A549 (cell line): ENCODE measurements around the gene WDR45B. TPM values are rescaled to one million over a fixed set of nuclear protein-coding genes. Genes with fewer than 3 reads are reported as not detected.

Experiments
- ATAC-seq, 2 experiments: fragments of 200-7000 bp in 1 of 2; fragments of >200 bp in 1 of 2; cut with Nextera tagmentation in 1 of 2; cut with Tn5 transposase in 1 of 2; 3 replicates each; pipeline versions ENCODE4 v1.8.0 to v1.9.1; 2018 to 2020; ENCODE audit warnings: mild to moderate bottlenecking in 1 of 2, moderate library complexity in 1 of 2
- CTCF ChIA-PET: fragments of 300-600 bp; sonication (Branson Sonifier 250); formaldehyde crosslinking; extraction: SDS; loops from one replicate; lab custom pipeline; 2021; ENCODE audit warnings: antibody characterized with exemption, inconsistent platforms; lab: Yijun Ruan, JAX
- POLR2A ChIA-PET: fragments of 350-600 bp; formaldehyde crosslinking; extraction: SDS; loops from one replicate; lab custom pipeline; 2021; ENCODE audit warnings: antibody characterized with exemption, inconsistent platforms; lab: Yijun Ruan, JAX
- DNase-seq, 2 experiments: peaks; one replicate each; pipeline versions ENCODE4 v3.0.0 to v3.0.0-alpha.2; 2011 to 2016; ENCODE audit warnings: low read depth in 1 of 2, low spot score in 1 of 2
- FAIRE-seq: peaks from 2 replicates; lab custom pipeline; 2011; peaks lifted over from hg19 to GRCh38; lab: Jason Lieb, UNC
- H3K27ac ChIP-seq, 2 experiments: fragments of >200 bp; sonication (Bioruptor Twin); formaldehyde crosslinking; 3 replicates each; pipeline ENCODE4 v1.5.1; 2016 to 2017
- H3K4me1 ChIP-seq: fragments of >200 bp; sonication (Bioruptor Twin); formaldehyde crosslinking; 3 replicates; pipeline ENCODE4 v1.6.1; 2016
- H3K4me2 ChIP-seq: fragments of >200 bp; sonication (Bioruptor Twin); formaldehyde crosslinking; 3 replicates; pipeline ENCODE4 v1.6.1; 2016
- H3K4me3 ChIP-seq: fragments of >200 bp; sonication (Bioruptor Twin); formaldehyde crosslinking; 3 replicates; pipeline ENCODE4 v1.5.1; 2016
- H3K9me3 ChIP-seq: fragments of >200 bp; sonication (Bioruptor Twin); formaldehyde crosslinking; 3 replicates; pipeline ENCODE4 v1.6.1; 2016
- BHLHE40 ChIP-seq: IDR thresholded peaks from 2 replicates; pipeline ENCODE4 v1.6.1; 2012; ENCODE audit warnings: low read depth, low read length, inconsistent platforms
- CBX8 ChIP-seq: fragments of 200-600 bp; sonication (generic); IDR thresholded peaks from 2 replicates; pipeline ENCODE4 v1.6.1; 2016
- CHD2 ChIP-seq: fragments of 150-350 bp; IDR thresholded peaks from 2 replicates; pipeline ENCODE4 v1.6.1; 2014; ENCODE audit warnings: low read length; ENCODE audit not compliant: partially characterized antibody
- CHD4 ChIP-seq: fragments of 200-600 bp; sonication (generic); IDR thresholded peaks from 2 replicates; pipeline ENCODE4 v1.6.1; 2016; ENCODE audit warnings: antibody characterized with exemption, mild to moderate bottlenecking, borderline replicate concordance
- EHF ChIP-seq: fragments of 250-450 bp; sonication (Bioruptor Pico); IDR thresholded peaks from 2 replicates; pipeline ENCODE4 v1.5.0; 2020; ENCODE audit warnings: mild to moderate bottlenecking
- EP300 ChIP-seq, 2 experiments: fragments of >200 bp; sonication (Bioruptor Twin); formaldehyde crosslinking; IDR thresholded peaks; 2 replicates in 1 of 2; 3 replicates in 1 of 2; pipeline ENCODE4 v1.6.1; 2016 to 2017
- FOSB ChIP-seq: fragments of 250-450 bp; sonication (Bioruptor Pico); IDR thresholded peaks from 2 replicates; pipeline ENCODE4 v1.5.0; 2020; ENCODE audit warnings: mild to moderate bottlenecking, moderate library complexity
- HDAC2 ChIP-seq: fragments of 200-600 bp; sonication (generic); IDR thresholded peaks from 2 replicates; pipeline ENCODE4 v1.6.1; 2016
- HEYL ChIP-seq: fragments of 250-450 bp; sonication (Bioruptor Pico); IDR thresholded peaks from 2 replicates; pipeline ENCODE4 v1.8.0; 2021; ENCODE audit warnings: mild to moderate bottlenecking, moderate library complexity
- HOXA7 ChIP-seq: fragments of 250-450 bp; sonication (Bioruptor Pico); IDR thresholded peaks from 2 replicates; pipeline ENCODE4 v1.5.0; 2020; ENCODE audit warnings: mild to moderate bottlenecking, moderate library complexity
- HOXB13 ChIP-seq: fragments of 250-450 bp; sonication (Bioruptor Pico); IDR thresholded peaks from 2 replicates; pipeline ENCODE4 v1.5.0; 2020; ENCODE audit warnings: low read depth, mild to moderate bottlenecking, moderate library complexity
- HOXB5 ChIP-seq: fragments of 250-450 bp; sonication (Bioruptor Pico); IDR thresholded peaks from 2 replicates; pipeline ENCODE4 v1.5.0; 2020; ENCODE audit warnings: mild to moderate bottlenecking, moderate library complexity
- JUN ChIP-seq, 2 experiments: fragments of >200 bp; sonication (Bioruptor Twin); formaldehyde crosslinking; IDR thresholded peaks; 2 replicates in 1 of 2; 3 replicates in 1 of 2; pipeline ENCODE4 v1.6.1; 2016 to 2017
- KDM1A ChIP-seq: fragments of 200-600 bp; sonication (generic); IDR thresholded peaks from 2 replicates; pipeline ENCODE4 v1.6.1; 2016; ENCODE audit warnings: low read depth, mild to moderate bottlenecking
- PHF8 ChIP-seq: fragments of 200-600 bp; sonication (generic); IDR thresholded peaks from 2 replicates; pipeline ENCODE4 v1.6.1; 2016; ENCODE audit warnings: low read depth, mild to moderate bottlenecking, antibody characterized with exemption, moderate library complexity, borderline replicate concordance
- RAD21 ChIP-seq, 2 experiments: fragments of >200 bp in 1 of 2; sonication (Bioruptor Twin) in 1 of 2; formaldehyde crosslinking in 1 of 2; IDR thresholded peaks in 1 of 2; conservative IDR thresholded peaks in 1 of 2; 2 replicates in 1 of 2; 3 replicates in 1 of 2; pipeline ENCODE4 v1.6.1; 2012 to 2018; ENCODE audit warnings: inconsistent platforms in 1 of 2
- RCOR1 ChIP-seq: fragments of 150-350 bp; IDR thresholded peaks from 2 replicates; pipeline ENCODE4 v1.6.1; 2014; ENCODE audit warnings: antibody characterized with exemption, low read length, low read depth
- RNF2 ChIP-seq: fragments of 200-600 bp; sonication (generic); IDR thresholded peaks from 2 replicates; pipeline ENCODE4 v1.6.1; 2016; ENCODE audit warnings: low read depth, mild to moderate bottlenecking, antibody characterized with exemption, moderate library complexity, borderline replicate concordance
- SREBF2 ChIP-seq: fragments of 450-650 bp; IDR thresholded peaks from 2 replicates; pipeline ENCODE4 v1.6.1; 2014; ENCODE audit warnings: mild to moderate bottlenecking, moderate library complexity
- TP53 ChIP-seq: fragments of 250-450 bp; sonication (Bioruptor Pico); IDR thresholded peaks from 2 replicates; pipeline ENCODE4 v1.5.0; 2021; ENCODE audit warnings: mild to moderate bottlenecking, moderate library complexity
- WGBS: methylation state at CpG from one replicate; pipeline ENCODE4 v1.1.6; 2017; ENCODE audit errors: missing lambda C conversion rate; 5-methylcytosine and 5-hydroxymethylcytosine counted together
- polyA plus RNA-seq, 4 experiments: library from polyadenylated mRNA; depleted of rRNA in 3 of 4; stranded (reverse); fragments of >200 nt; fragmentation: RNase III in 1 of 4; extraction: RNeasy Plus Mini Kit Qiagen cat#74134 plus additional on column Dnase treatment in 1 of 4; gene quantifications; 2 replicates in 3 of 4; 3 replicates in 1 of 4; pipeline ENCODE4 v1.2.3, GENCODE V29; 2011 to 2017
- TF ChIP-seq, protein P1 (sequence below): IDR thresholded peaks from 2 replicates; pipeline ENCODE4 v1.6.1; 2012
- TF ChIP-seq, protein P2 (sequence below): fragments of >200 bp; sonication (Bioruptor Twin); formaldehyde crosslinking; IDR thresholded peaks from 2 replicates; pipeline ENCODE4 v1.6.1; 2016
- TF ChIP-seq, protein P3 (sequence below): IDR thresholded peaks from 2 replicates; pipeline ENCODE4 v1.6.1; 2012
- TF ChIP-seq, protein P4 (sequence below): fragments of 150-350 bp; IDR thresholded peaks from 2 replicates; pipeline ENCODE4 v1.6.1; 2014; ENCODE audit warnings: low read depth, mild to moderate bottlenecking, low read length

The WDR45B gene
- polyA plus RNA-seq, 2 of the 4 experiments (the other 2 are of a cell fraction) = 88.2 to 124 TPM

DNA sequence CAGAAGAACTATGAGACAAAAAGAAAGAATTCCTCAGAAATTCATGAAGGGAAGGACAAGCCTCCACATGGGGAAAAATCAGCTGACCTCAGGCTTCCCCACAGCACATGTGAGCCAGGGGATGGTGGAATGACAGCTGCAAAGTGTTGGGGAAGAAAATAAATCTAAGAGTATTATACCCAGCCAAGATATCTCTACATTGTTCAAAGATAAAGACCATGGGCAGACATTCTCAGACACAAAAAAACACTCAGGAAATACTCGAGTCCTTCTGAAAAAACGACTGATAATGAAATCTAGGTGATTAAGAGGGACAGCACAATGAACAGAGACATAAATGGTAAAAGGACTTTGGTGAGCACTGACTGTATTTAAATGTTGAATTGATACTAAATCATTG is 46.4 kb upstream of the WDR45B start:
- H3K9me3 ChIP-seq = peaks cover 23% of the 10 kb centered on the region
- 7% methylated on average over 2 of the region's 2 CpGs for WGBS
- H3K27ac ChIP-seq = no peak overlapping the region
- POLR2A ChIA-PET = no interaction called here
- no peak for DNase-seq
- H3K4me2 ChIP-seq = no peak overlapping the region
- TF ChIP-seq RAD21 (conservative IDR thresholded peaks at IDR 0.05 in 1 of 2, IDR thresholded peaks at IDR 0.05 in 1 of 2) (no peak), KDM1A (no peak), HEYL (CRISPR knock-in tag) (no peak), EHF (CRISPR knock-in tag) (no peak), CBX8 (no peak), HOXB5 (no peak), HOXB13 (CRISPR knock-in tag) (no peak), JUN (IDR thresholded peaks at IDR 0.05) (no peak), SREBF2 (no peak), RNF2 (no peak), TP53 (CRISPR knock-in tag) (no peak), CHD2 (no peak), HOXA7 (CRISPR knock-in tag) (no peak)
- TF ChIP-seq, protein P1, sequence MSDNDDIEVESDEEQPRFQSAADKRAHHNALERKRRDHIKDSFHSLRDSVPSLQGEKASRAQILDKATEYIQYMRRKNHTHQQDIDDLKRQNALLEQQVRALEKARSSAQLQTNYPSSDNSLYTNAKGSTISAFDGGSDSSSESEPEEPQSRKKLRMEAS = no peak
- TF ChIP-seq, all 56 proteins: peak for 0
- FAIRE-seq (no peak), ATAC-seq (no peak)
- CTCF ChIA-PET = interaction anchor here (1.5 kb wide), 1 partner anchor 25 kb away, joined by 6 read pairs; no protein-coding TSS in a partner anchor
- no peak overlapping the region for H3K4me3 ChIP-seq
- peaks cover 10% of the 10 kb centered on the region; the same call in 1 of the 3 replicates for H3K4me1 ChIP-seq

DNA sequence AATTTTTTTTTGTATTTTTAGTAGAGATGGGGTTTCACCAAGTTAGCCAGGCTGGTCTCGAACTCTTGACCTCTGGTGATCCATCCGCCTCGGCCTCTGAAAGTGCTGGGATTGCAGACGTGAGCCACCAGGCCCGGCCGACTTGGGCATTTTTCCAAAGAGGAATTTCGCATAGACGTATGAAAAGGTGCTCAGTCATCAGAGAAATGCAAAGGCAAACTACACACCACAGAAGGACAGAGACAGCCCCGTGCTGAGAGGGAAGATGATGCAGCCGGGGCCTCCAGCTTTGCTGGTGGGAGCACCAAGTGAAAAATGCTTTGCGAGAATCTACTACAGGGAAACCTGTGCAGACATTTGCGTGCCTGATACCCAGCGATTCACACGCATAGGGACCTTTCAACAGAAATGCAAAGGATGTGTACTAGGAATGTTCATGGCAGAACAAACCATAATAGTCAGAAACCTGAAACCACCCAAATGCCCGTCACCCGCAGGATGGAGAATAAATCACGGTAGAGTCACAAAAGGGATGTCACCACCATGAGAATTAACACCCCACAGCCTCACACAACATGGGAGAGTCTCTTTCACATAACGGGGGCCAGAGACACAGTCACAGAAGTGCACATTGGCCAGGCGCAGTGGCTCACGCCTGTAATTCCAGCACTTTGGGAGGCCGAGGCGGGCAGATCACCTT is 45.1 kb upstream of the WDR45B start:
- 93% methylated on average over 22 of the region's 22 CpGs for WGBS
- Histone ChIP-seq H3K27ac (no peak overlapping the region), H3K4me3 (no peak overlapping the region), H3K9me3 (peaks cover 23% of the 10 kb centered on the region), H3K4me2 (no peak overlapping the region), H3K4me1 (peaks cover 7% of the 10 kb centered on the region; the same call in 2 of the 3 replicates)
- no peak for ATAC-seq
- FAIRE-seq = no peak
- TF ChIP-seq JUN (IDR thresholded peaks at IDR 0.05) = no peak
- TF ChIP-seq, protein P2, sequence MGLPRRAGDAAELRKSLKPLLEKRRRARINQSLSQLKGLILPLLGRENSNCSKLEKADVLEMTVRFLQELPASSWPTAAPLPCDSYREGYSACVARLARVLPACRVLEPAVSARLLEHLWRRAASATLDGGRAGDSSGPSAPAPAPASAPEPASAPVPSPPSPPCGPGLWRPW = no peak
- TF ChIP-seq HOXB5 = no peak
- no peak for TF ChIP-seq HEYL (CRISPR knock-in tag)
- no peak; the same call in 1 of the 2 replicates for TF ChIP-seq CHD4
- ChIA-PET CTCF (interaction anchor here (1.1 to 1.5 kb wide), 2 partner anchors 11 to 24 kb away, joined by 4 to 6 read pairs; no protein-coding TSS in a partner anchor), POLR2A (no interaction called here)
- no peak for DNase-seq

DNA sequence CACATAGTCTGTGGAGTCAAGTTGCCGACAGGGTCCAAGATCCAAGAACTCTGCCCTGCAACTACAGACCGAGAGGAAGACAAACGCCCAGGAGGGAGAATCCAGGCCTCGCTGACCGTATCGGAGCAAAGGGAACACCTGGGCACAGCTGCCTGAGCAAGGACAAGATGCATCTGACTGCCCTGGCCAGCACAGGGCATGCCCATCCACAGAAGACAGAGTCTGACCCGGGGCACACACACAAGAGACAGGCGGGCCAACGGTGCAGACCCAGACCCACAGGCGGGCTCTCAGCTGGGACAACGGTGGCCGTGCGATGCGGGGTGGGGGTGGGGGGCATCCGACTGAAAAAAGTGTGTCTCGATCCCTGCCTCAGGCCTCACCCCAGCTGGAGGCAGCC is 44.0 kb upstream of the WDR45B start:
- 82% methylated on average over 15 of the region's 16 CpGs for WGBS

More for the DNA sequence above, 44.0 kb upstream of the WDR45B start:
- ATAC-seq = 0 out of 6 replicates have a peak, but pooled peaks of 1 of the 2 experiments have one; percentile 17
- no peak overlapping the region for H3K4me2 ChIP-seq
- TF ChIP-seq BHLHE40 (no peak), EP300 (IDR thresholded peaks at IDR 0.05) (no peak), CBX8 (no peak), FOSB (CRISPR knock-in tag) (no peak), RCOR1 (no peak), HEYL (CRISPR knock-in tag) (no peak), HDAC2 (no peak), TP53 (CRISPR knock-in tag) (no peak), PHF8 (no peak), CHD2 (no peak), JUN (IDR thresholded peaks at IDR 0.05) (no peak)
- TF ChIP-seq, protein P3, sequence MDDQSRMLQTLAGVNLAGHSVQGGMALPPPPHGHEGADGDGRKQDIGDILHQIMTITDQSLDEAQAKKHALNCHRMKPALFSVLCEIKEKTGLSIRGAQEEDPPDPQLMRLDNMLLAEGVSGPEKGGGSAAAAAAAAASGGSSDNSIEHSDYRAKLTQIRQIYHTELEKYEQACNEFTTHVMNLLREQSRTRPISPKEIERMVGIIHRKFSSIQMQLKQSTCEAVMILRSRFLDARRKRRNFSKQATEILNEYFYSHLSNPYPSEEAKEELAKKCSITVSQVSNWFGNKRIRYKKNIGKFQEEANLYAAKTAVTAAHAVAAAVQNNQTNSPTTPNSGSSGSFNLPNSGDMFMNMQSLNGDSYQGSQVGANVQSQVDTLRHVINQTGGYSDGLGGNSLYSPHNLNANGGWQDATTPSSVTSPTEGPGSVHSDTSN = no peak
- TF ChIP-seq, protein P4, sequence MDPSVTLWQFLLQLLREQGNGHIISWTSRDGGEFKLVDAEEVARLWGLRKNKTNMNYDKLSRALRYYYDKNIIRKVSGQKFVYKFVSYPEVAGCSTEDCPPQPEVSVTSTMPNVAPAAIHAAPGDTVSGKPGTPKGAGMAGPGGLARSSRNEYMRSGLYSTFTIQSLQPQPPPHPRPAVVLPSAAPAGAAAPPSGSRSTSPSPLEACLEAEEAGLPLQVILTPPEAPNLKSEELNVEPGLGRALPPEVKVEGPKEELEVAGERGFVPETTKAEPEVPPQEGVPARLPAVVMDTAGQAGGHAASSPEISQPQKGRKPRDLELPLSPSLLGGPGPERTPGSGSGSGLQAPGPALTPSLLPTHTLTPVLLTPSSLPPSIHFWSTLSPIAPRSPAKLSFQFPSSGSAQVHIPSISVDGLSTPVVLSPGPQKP = no peak
- TF ChIP-seq, all 56 proteins: peak for 0
- no peak overlapping the region for H3K4me3 ChIP-seq
- peaks cover 23% of the 10 kb centered on the region for H3K9me3 ChIP-seq
- POLR2A ChIA-PET = no interaction called here
- FAIRE-seq (no peak), DNase-seq (no peak)
- no peak overlapping the region for H3K27ac ChIP-seq
- CTCF ChIA-PET = interaction anchor here (0.6 to 1.1 kb wide), 2 partner anchors 10 to 22 kb away, joined by 3 to 4 read pairs; no protein-coding TSS in a partner anchor
- H3K4me1 ChIP-seq = peaks cover 12% of the 10 kb centered on the region
